NCI-H2029 treated with DMSO at 0.1 percent for 48 hours (cell line): ENCODE results near the gene ALPK1.
"Not testable (repeated sequence)": the region's sequence is repeated elsewhere in the genome, so short reads cannot be mapped to it uniquely, and the experiment has no call there.

Experiments
- DNase-seq: peaks from one replicate; lab custom pipeline; 2025; lab: John Stamatoyannopoulos, UW

Gene ALPK1

DNA sequence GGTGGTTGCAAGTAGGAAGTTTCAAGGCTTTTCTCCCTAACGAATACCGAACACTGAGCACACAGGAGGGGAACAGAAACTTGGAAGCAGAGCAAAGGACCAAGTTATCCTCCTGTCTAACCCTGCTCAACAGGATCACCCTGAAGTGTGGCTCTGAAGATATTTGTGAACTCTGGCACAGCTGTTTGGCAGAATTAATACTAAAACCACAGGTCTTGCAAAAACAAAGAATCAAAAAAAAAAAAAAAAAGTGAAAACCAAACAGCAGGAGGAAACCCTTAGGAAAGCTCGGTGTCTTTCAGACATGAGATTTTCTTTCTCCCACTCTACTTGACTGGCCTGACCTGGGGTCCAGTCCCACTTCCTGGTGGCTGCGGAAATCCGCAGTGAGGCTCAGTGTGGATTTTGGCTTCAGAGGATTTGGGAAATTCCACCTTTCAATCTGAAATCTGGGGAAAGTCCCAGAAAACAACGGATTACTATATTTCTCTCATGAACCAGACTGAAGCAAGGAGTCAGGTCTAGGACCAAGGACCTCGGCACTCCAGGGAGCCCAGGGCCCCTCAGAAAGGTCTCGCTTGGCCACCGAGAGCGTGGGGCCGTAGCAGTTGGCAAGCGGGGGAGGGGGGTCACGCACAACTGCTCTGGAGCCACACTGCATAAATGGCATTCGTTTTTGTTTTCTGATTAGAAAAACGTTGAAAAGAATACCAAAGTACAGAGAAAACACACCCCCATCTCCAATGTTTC, 12.3 kb upstream of the ALPK1 start:
- DNase-seq = no peak

DNA sequence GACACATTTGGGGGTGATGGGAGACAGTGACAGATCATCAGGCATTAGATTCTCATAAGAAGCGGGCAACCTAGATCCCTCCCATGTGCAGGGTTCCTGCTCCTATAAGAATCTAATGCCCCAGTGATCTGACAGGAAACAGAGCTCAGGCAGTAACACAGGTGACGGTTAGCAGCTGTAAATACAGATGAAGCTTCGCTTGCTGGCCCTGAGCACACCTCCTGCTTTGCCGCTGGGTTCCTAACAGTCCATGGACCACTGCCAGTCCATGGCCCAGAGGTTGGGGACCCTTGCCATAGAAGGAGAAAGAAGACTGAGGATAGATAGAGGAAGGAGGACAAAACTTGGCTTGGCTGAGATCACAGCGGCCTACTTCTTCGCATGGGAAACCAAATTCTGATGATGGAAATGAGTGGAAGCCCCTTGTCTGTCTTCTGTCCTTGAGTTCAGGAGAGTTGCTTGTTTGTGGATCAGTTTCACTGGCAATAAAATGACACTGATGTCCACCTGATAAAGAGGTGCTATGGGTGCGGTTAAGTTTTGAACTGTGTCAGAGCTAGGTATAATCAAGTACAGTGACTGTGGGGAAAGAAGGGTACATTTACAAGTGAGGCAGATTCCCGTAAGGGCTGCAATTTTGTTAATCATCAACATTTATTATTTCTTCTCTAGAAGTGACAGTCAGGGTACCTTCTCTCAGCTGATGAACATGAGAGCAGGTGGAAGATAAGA, 9.7 kb upstream of the ALPK1 start:
- no peak for DNase-seq

DNA sequence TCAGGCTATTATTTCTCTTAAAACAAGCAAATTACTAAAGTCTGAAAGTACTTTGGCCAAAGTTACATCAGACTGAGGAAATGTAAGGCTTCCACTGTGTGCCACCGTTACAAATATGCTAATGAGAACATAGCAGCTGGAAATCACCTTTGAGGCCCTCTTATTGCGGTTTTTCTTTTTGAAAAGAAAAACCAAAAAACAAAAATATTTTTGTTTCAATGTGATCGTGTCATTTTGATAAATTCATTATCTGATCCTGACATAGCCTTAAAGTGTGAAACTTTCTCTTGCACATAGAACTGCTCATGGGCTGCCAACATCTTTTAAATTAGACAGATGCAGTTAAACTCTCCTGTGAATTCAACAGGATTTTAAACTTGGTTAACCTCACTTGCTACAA, 8.7 kb upstream of the ALPK1 start:
- DNase-seq = no peak

GRCh38 chr4:112289407-112290253, 7.5 kb upstream of the ALPK1 start:
- DNase-seq = no peak

- no peak for DNase-seq
These were observed 6.8 kb upstream of the ALPK1 start for GRCh38 chr4:112290341-112290740.

GRCh38 chr4:112299721-112300120, 2.6 kb downstream of the ALPK1 start:
- no peak for DNase-seq

GRCh38 chr4:112302320-112303274, 5.4 kb downstream of the ALPK1 start:
- DNase-seq = no peak

DNA sequence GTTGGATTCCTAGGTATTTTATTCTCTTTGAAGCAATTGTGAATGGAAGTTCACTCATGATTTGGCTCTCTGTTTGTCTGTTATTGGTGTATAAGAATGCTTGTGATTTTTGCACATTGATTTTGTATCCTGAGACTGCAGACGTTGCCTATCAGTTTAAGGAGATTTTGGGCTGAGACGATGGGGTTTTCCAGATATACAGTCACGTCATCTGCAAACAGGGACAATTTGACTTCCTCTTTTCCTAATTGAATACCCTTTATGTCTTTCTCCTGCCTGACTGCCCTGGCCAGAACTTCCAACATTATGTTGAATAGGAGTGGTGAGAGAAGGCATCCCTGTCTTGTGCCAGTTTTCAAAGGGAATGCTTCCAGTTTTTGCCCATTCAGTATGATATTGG, 8.3 kb downstream of the ALPK1 start:
- not testable (repeated sequence) for DNase-seq

DNA sequence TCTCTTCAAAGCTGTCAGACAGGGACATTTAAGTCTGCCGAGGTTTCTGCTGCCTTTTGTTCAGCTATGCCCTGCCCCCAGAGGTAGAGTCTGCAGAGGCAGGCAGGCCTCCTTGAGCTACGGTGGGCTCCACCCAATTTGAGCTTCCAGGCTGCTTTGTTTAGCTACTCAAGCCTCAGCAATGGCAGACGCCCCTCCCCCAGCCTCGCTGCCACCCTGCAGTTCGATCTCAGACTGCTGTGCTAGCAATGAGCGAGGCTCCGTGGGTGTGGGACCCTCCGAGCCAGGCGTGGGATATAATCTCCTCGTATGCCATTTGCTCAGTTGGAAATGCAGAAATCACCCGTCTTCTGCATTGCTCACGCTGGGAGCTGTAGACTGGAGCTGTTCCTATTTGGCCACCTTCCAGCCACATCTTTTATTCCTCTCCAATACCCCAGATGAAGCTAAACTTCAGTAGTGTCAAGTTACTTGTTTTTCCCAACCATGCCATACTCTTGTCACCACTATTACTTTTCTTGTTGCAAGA, 12.2 kb downstream of the ALPK1 start:
- not testable (repeated sequence) for DNase-seq

DNA sequence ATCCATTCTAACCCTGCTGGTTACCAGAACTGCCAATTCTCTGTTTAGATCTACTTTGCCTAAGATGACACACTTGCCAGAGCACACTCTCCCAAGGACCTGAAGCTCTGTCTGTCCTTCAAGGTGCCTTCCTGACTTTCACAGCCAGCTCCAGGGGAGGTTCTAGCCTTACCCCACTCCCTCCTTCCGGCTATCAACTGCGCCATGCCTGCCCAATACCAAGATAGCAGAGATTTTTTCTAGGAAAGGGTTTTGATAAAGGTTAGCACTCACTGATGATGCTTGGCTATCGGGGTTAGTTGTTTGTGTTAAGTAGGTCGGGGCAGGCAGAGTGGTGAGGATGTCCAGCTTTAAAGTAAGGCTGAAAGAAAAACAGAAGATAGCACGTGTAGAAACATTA, 14.3 kb downstream of the ALPK1 start:
- DNase-seq = no peak

DNA sequence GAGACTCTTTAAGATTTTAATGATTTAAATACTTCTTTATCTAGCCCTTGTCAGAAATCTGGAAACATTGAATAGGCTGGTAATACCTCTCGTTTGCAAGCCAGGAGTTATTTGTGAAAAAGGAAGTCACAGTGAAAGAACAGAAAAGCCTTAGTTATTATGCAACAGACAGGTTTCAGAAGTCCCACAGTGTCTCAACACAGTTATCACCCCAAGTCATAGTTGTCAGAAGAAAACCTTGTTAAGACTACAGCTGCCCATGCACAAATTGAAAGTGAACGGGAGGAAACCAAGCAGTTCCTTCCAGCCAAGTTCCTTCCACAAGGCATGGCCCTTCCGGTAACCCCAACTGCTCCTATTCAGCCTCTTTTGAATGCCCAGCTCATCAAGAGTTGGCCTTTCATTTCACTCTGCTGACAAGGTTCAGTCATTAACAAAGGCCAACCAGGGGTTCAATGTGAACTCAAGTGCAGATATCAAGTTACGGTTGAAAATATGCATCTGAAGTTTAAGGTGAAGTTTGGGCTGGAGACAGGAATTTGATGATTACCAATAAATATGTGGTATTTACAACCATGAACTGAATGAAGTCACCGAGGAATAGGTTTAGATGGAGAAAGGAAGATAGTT, 15.6 kb downstream of the ALPK1 start:
- DNase-seq = no peak

- no peak for DNase-seq
These were observed 18.3 kb downstream of the ALPK1 start for GRCh38 chr4:112315446-112315845.

- DNase-seq = no peak
These were observed 19.2 kb downstream of the ALPK1 start for GRCh38 chr4:112316360-112316759.

- DNase-seq = no peak
These were observed 21.3 kb downstream of the ALPK1 start for GRCh38 chr4:112318239-112319142.

GRCh38 chr4:112321776-112322684, 24.9 kb downstream of the ALPK1 start:
- DNase-seq = peak; percentile 31

GRCh38 chr4:112322866-112323265, 25.7 kb downstream of the ALPK1 start:
- no peak for DNase-seq

- no peak for DNase-seq
These were observed 28.4 kb downstream of the ALPK1 start for GRCh38 chr4:112325530-112325929.

DNA sequence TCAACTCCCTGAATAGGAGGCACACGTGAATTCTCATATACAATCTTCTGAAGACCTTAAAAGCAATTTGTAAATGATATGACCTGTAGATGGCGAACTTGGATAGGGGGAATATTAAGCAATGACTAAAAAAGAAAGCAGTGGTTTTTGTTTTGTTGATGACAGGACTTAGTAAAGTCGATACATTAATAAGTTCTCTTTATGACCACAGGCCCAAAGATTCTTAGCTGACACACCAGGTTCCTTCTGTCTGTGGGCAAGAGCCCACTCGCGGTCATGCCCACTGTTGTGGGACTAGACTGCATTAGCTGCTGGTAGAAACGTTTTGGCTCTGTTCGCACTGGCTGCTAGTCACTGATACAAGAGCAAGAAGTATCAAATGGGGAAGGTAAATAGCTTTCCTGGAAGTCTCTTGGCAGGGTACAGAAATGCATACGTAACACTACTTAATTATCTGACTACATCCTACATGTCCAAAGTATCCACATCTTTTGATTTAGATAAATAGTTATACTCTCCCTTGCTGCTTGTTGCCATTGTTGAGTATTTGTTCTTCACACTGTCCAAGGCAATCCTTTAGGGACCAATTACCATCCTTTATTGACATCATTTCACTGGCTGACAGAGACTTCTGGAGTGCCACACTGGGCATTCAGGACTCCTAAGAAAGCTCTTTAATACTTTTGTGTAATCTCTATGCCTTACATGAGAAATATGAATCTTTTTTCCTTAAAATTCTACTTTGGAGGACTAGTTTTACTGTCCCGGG, 31.0 kb downstream of the ALPK1 start:
- DNase-seq = peak; percentile 62
